K562 (cell line): ENCODE results near the gene RASGEF1C. TPM values are rescaled to one million over a fixed set of nuclear protein-coding genes. Genes with fewer than 3 reads are reported as not detected.
A peak's percentile ranks its signal among the peaks of the same experiment; 100 is the strongest.

Experiments
- BCL6 ChIP-seq: fragments of 250-450 bp; sonication (Bioruptor Pico); IDR thresholded peaks from 2 replicates; pipeline ENCODE4 v1.4.0; 2020
- BCOR ChIP-seq: fragments of 450-650 bp; IDR thresholded peaks from 2 replicates; pipeline ENCODE4 v1.6.1; 2016
- ETV5 ChIP-seq: sonication (generic); formaldehyde crosslinking; IDR thresholded peaks from 2 replicates; pipeline ENCODE4 v1.4.0; 2020; ENCODE audit warnings: low read depth, mild to moderate bottlenecking, missing genetic modification reagents
- FOSL1 ChIP-seq: fragments of 200-800 bp; sonication (Bioruptor generic); conservative IDR thresholded peaks from 2 replicates; pipeline ENCODE4 v1.6.1; 2016; ENCODE audit warnings: missing genetic modification characterization, missing compliant biosample characterization
- FOXJ2 ChIP-seq: fragments of 200-800 bp; sonication (Bioruptor generic); IDR thresholded peaks from 2 replicates; pipeline ENCODE4 v1.6.1; 2016; ENCODE audit warnings: missing genetic modification characterization, missing compliant biosample characterization
- FOXP1 ChIP-seq: sonication (generic); formaldehyde crosslinking; IDR thresholded peaks from 2 replicates; pipeline ENCODE4 v1.8.0; 2022; ENCODE audit warnings: mild to moderate bottlenecking, missing genetic modification reagents
- HCFC1 ChIP-seq: IDR thresholded peaks from 2 replicates; pipeline ENCODE4 v1.6.1; 2012; ENCODE audit warnings: low read depth, low read length, improper control_type of control experiment
- HDAC6 ChIP-seq: IDR thresholded peaks from 2 replicates; pipeline ENCODE4 v1.6.1; 2012; ENCODE audit warnings: low read depth, mild to moderate bottlenecking, control low read depth, inconsistent platforms, low read length, moderate library complexity
- HOXB6 ChIP-seq: fragments of 250-450 bp; sonication (Bioruptor Pico); IDR thresholded peaks from 2 replicates; pipeline ENCODE4 v1.5.1; 2022; ENCODE audit warnings: mild to moderate bottlenecking, borderline replicate concordance
- JUN ChIP-seq, 2 experiments: sonication (generic) in 1 of 2; formaldehyde crosslinking in 1 of 2; IDR thresholded peaks; 2 replicates each; pipeline versions ENCODE4 v1.6.1 to v1.8.0; 2012 to 2022; ENCODE audit warnings: borderline replicate concordance in 2 of 2, mild to moderate bottlenecking in 2 of 2, improper control_type of control experiment in 1 of 2, low read depth in 1 of 2, low read length in 1 of 2, missing genetic modification reagents in 1 of 2
- JUNB ChIP-seq: fragments of 450-650 bp; formaldehyde crosslinking; conservative IDR thresholded peaks from 2 replicates; pipeline ENCODE4 v1.4.0; 2020; ENCODE audit warnings: mild to moderate bottlenecking
- MCM2 ChIP-seq: fragments of 450-650 bp; IDR thresholded peaks from 2 replicates; pipeline ENCODE4 v1.6.1; 2017; ENCODE audit warnings: low read depth, mild to moderate bottlenecking
- PCBP1 ChIP-seq: fragments of 200-400 bp; formaldehyde crosslinking; IDR thresholded peaks from 2 replicates; pipeline ENCODE4 v1.6.1; 2018; ENCODE audit warnings: mild to moderate bottlenecking, low read depth, low read length; ENCODE audit not compliant: poor library complexity, severe bottlenecking
- POLR2AphosphoS5 ChIP-seq: IDR thresholded peaks from 2 replicates; pipeline ENCODE4 v1.6.1; 2011; ENCODE audit warnings: mild to moderate bottlenecking, low read depth, low read length, moderate library complexity; ENCODE audit not compliant: control insufficient read depth, insufficient read depth
- RB1 ChIP-seq: fragments of 450-650 bp; IDR thresholded peaks from 2 replicates; pipeline ENCODE4 v1.6.1; 2017; ENCODE audit warnings: low read depth, mild to moderate bottlenecking
- TSHZ1 ChIP-seq: fragments of 250-450 bp; sonication (Bioruptor Pico); IDR thresholded peaks from 2 replicates; pipeline ENCODE4 v1.4.0; 2020; ENCODE audit warnings: mild to moderate bottlenecking, moderate library complexity
- U2AF2 ChIP-seq: fragments of 200-400 bp; formaldehyde crosslinking; optimal IDR thresholded peaks from 2 replicates; pipeline ENCODE3; 2017; ENCODE audit warnings: low read depth, mild to moderate bottlenecking, low read length
- YBX1 ChIP-seq: fragments of 450-650 bp; IDR thresholded peaks from 2 replicates; pipeline ENCODE4 v1.7.1; 2016; ENCODE audit warnings: mild to moderate bottlenecking
- ZBTB2 ChIP-seq: fragments of 450-650 bp; IDR thresholded peaks from 2 replicates; pipeline ENCODE4 v1.6.1; 2016; ENCODE audit warnings: antibody characterized with exemption
- ZNF143 ChIP-seq: sonication (generic); formaldehyde crosslinking; IDR thresholded peaks from 2 replicates; pipeline ENCODE4 v1.9.0; 2022; ENCODE audit warnings: mild to moderate bottlenecking, missing genetic modification reagents
- ZNF311 ChIP-seq: fragments of 250-450 bp; sonication (Bioruptor Pico); IDR thresholded peaks from 2 replicates; pipeline ENCODE4 v1.4.0; 2020; ENCODE audit warnings: mild to moderate bottlenecking, moderate library complexity
- ZNF655 ChIP-seq: fragments of 250-450 bp; sonication (Bioruptor Pico); IDR thresholded peaks from 2 replicates; pipeline ENCODE4 v1.5.0; 2021
- ZSCAN32 ChIP-seq: fragments of 450-650 bp; formaldehyde crosslinking; IDR thresholded peaks from 2 replicates; pipeline ENCODE4 v1.4.0; 2020; ENCODE audit warnings: mild to moderate bottlenecking, moderate library complexity
- polyA plus RNA-seq, 8 experiments: library from polyadenylated mRNA; depleted of rRNA in 4 of 8; stranded (reverse) in 5 of 8; unstranded in 3 of 8; fragments of >200 nt; fragmentation: Nextera tagmentation in 2 of 8; fragmentation: Illumina TruSeq in 1 of 8; extraction: Ambion mirVana in 2 of 8; extraction: Trizol in 1 of 8; gene quantifications; 2 replicates each; pipeline versions ENCODE4 v1.2.1 to v1.2.3, GENCODE V29; 2011 to 2014; ENCODE audit warnings: inconsistent platforms in 1 of 8, missing spikeins in 1 of 8
- total RNA-seq, 7 experiments: library from RNA; depleted of rRNA in 6 of 7; stranded (reverse); fragments of >200 nt in 6 of 7; fragmentation: Illumina TruSeq in 2 of 7; extraction: Trizol in 2 of 7; gene quantifications; 2 replicates each; pipeline versions ENCODE4 v1.2.1 to v1.2.3, GENCODE V29; 2011 to 2021; ENCODE audit warnings: low replicate concordance in 1 of 7

The RASGEF1C gene
- total and polyA plus RNA-seq, 9 of the 15 experiments (the other 6 are each of a cell fraction or from before 2014, with no cell fraction given) = 0.04 to 1.1 (median 0.21) TPM; not detected in 4

- TF ChIP-seq FOSL1 (0 out of 2 replicates have a peak, but pooled peaks have one; percentile 41), ZNF143 (CRISPR knock-in tag) (no peak), BCL6 (no peak), ZBTB2 (no peak), MCM2 (no peak), ZNF311 (CRISPR knock-in tag) (no peak), HDAC6 (no peak), ZSCAN32 (CRISPR knock-in tag) (no peak), POLR2AphosphoS5 (no peak), BCOR (no peak), PCBP1 (peak; percentile 86), ETV5 (CRISPR knock-in tag) (no peak), U2AF2 (no peak), FOXP1 (CRISPR knock-in tag) (no peak), FOXJ2 (tag) (no peak), RB1 (peak; percentile 81), HCFC1 (no peak), JUNB (CRISPR knock-in tag) (no peak), JUN (IDR thresholded peaks at IDR 0.05; ENCODE audit: borderline replicate concordance, low read depth, low read length) (0 out of 2 replicates have a peak, but pooled peaks have one; percentile 5), JUN (CRISPR knock-in tag; IDR thresholded peaks at IDR 0.05; ENCODE audit: borderline replicate concordance) (no peak), TSHZ1 (CRISPR knock-in tag) (no peak), YBX1 (no peak), HOXB6 (CRISPR knock-in tag) (no peak), ZNF655 (CRISPR knock-in tag) (no peak)
Measured at GRCh38 chr5:180090098-180090768, 118.8 kb downstream of the RASGEF1C start (continued).
